ENCODE data around the gene GLCCI1.

DNA sequence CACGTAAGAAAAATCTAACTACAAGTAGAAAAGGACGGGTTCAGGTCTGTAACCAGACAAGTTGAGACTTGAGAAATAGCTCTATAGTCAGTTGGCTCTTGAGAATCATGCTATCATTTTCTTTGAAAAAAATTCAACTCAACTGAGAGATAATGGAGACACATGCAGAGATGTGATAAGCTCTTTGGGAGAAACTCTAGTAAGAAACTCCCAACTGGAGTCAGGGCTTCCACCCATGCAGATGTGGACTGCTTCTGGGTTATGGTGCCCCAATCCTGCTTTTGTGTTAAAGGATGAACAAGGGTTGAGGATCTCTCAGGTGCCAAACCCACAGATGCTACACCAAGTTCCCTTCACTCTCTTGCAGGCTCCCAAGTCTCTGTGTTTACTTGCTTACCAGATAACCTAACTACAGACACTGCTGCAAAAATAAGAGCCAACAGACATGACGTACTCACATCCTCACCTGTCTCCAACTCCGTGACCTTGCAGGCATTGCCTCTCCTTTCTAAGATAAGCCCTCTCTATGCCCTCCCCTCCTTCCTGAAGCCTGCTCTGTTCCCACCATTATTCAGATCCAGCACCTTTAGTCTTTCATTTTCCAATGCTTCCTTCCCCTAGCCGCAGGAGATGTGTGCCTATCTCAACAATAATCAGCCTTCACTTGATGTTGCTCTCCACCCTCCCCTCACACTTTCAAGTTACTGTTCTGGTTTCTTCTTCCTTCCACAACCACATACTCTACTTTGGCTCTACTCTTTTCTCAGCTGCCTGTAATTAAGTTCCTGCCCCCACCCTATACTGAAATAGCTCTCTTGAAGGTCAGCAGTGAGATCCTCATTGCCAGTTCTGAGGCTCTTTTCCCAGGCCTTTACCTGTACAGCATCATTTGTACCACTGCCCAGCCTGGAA is 163.4 kb downstream of the GLCCI1 start:
- TF ChIP-seq L3MBTL2 (conservative IDR thresholded peaks at IDR 0.05) (no peak), BHLHE40 (IDR thresholded peaks at IDR 0.05; ENCODE audit: borderline replicate concordance) (no peak), FOXM1 (IDR thresholded peaks at IDR 0.05; ENCODE audit: borderline replicate concordance) (no peak), SP1 (IDR thresholded peaks at IDR 0.05) (no peak), NFRKB (IDR thresholded peaks at IDR 0.05) (no peak), SUZ12 (IDR thresholded peaks at IDR 0.05) (no peak), TARDBP (IDR thresholded peaks at IDR 0.05) (no peak), LEF1 (IDR thresholded peaks at IDR 0.05; ENCODE audit: borderline replicate concordance) (no peak), ARNT (IDR thresholded peaks at IDR 0.05) (no peak), CTBP1 (IDR thresholded peaks at IDR 0.05; ENCODE audit: borderline replicate concordance) (no peak)
- TF ChIP-seq, protein P1, sequence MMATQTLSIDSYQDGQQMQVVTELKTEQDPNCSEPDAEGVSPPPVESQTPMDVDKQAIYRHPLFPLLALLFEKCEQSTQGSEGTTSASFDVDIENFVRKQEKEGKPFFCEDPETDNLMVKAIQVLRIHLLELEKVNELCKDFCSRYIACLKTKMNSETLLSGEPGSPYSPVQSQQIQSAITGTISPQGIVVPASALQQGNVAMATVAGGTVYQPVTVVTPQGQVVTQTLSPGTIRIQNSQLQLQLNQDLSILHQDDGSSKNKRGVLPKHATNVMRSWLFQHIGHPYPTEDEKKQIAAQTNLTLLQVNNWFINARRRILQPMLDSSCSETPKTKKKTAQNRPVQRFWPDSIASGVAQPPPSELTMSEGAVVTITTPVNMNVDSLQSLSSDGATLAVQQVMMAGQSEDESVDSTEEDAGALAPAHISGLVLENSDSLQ (IDR thresholded peaks at IDR 0.05): no peak

All from HEK293T (cell line).